Inflammatory macrophage (primary cell): ENCODE measurements around the gene RSBN1L.
"Not testable (repeated sequence)": the region's sequence is repeated elsewhere in the genome, so short reads cannot be mapped to it uniquely, and the experiment has no call there.

ENCODE experiments used
- DNase-seq, 2 donors: peaks; one replicate each; pipeline ENCODE4 v3.0.0-alpha.2; 2020 to 2022

RSBN1L gene

GRCh38 chr7:77687747-77688144 lies 8.5 kb upstream of the RSBN1L start:
- no peak for DNase-seq

GRCh38 chr7:77690289-77690688 lies 6.0 kb upstream of the RSBN1L start:
- DNase-seq: no peak

GRCh38 chr7:77691892-77692491 lies 4.3 kb upstream of the RSBN1L start:
- no peak for DNase-seq

- no peak for DNase-seq
These were observed 2.3 kb upstream of the RSBN1L start for GRCh38 chr7:77693830-77694583.

- DNase-seq: peak; percentile 62 to 84
These were observed 630 bp downstream of the RSBN1L start for GRCh38 chr7:77696643-77697534.

- peak; percentile 46 to 56 for DNase-seq
These were observed 1.2 kb downstream of the RSBN1L start for GRCh38 chr7:77697535-77697831.

- DNase-seq: peak; percentile 23 to 57
These were observed 1.9 kb downstream of the RSBN1L start for GRCh38 chr7:77698042-77698625.

- no peak for DNase-seq
These were observed 2.8 kb downstream of the RSBN1L start for GRCh38 chr7:77699056-77699455.

GRCh38 chr7:77702513-77702912 lies 6.3 kb downstream of the RSBN1L start:
- no peak for DNase-seq

GRCh38 chr7:77702968-77703472 lies 6.8 kb downstream of the RSBN1L start:
- DNase-seq: no peak

- DNase-seq: not testable (repeated sequence)
These were observed 7.4 kb downstream of the RSBN1L start for GRCh38 chr7:77703669-77704068.

GRCh38 chr7:77707504-77707992 lies 11.3 kb downstream of the RSBN1L start:
- DNase-seq: no peak

GRCh38 chr7:77710067-77710466 lies 13.8 kb downstream of the RSBN1L start:
- DNase-seq: no peak

GRCh38 chr7:77710861-77711260 lies 14.6 kb downstream of the RSBN1L start:
- no peak for DNase-seq

- DNase-seq: no peak
These were observed 17.9 kb downstream of the RSBN1L start for GRCh38 chr7:77714195-77714594.

- DNase-seq: not testable (repeated sequence)
These were observed 18.7 kb downstream of the RSBN1L start for GRCh38 chr7:77714931-77715330.

- DNase-seq: no peak
These were observed 20.5 kb downstream of the RSBN1L start for GRCh38 chr7:77716804-77717203.

- DNase-seq: not testable (repeated sequence)
These were observed 21.3 kb downstream of the RSBN1L start for GRCh38 chr7:77717566-77717965.

GRCh38 chr7:77727527-77727926 lies 31.3 kb downstream of the RSBN1L start:
- DNase-seq: no peak

GRCh38 chr7:77727936-77728701 lies 31.9 kb downstream of the RSBN1L start:
- no peak for DNase-seq

- DNase-seq: no peak
These were observed 33.5 kb downstream of the RSBN1L start for GRCh38 chr7:77729574-77730348.
